Mucosa of rectum (tissue), 2 donors: ENCODE results near the gene SLC23A2.

Experiments
- H3K27ac ChIP-seq, 2 donors: one replicate each; pipeline ENCODE4 v1.7.0; 2013; ENCODE audit warnings: inconsistent platforms in 2 of 2, low read depth in 2 of 2, low read length in 2 of 2
- H3K27me3 ChIP-seq, 2 donors: one replicate each; pipeline ENCODE4 v1.7.0; 2013; ENCODE audit warnings: low read length in 2 of 2; ENCODE audit not compliant: control insufficient read depth in 2 of 2, insufficient read depth in 2 of 2
- H3K36me3 ChIP-seq, 2 donors: one replicate each; pipeline ENCODE4 v1.7.0; 2013; ENCODE audit warnings: low read length in 2 of 2; ENCODE audit not compliant: control insufficient read depth in 2 of 2, insufficient read depth in 2 of 2
- H3K4me1 ChIP-seq, 2 donors: one replicate each; pipeline ENCODE4 v1.7.0; 2013; ENCODE audit warnings: low read length in 2 of 2, mild to moderate bottlenecking in 1 of 2; ENCODE audit not compliant: control insufficient read depth in 2 of 2, insufficient read depth in 2 of 2
- H3K4me3 ChIP-seq, 2 donors: one replicate each; pipeline ENCODE4 v1.7.0; 2013; ENCODE audit warnings: low read length in 2 of 2
- H3K9ac ChIP-seq, 2 donors: one replicate each; pipeline ENCODE4 v1.7.0; 2013; ENCODE audit warnings: low read length in 2 of 2, low read depth in 1 of 2, mild to moderate bottlenecking in 1 of 2
- H3K9me3 ChIP-seq, 2 donors: one replicate each; pipeline ENCODE4 v1.7.0; 2013; ENCODE audit warnings: low read length in 2 of 2; ENCODE audit not compliant: control insufficient read depth in 2 of 2
- donor health status: healthy.
- donor health status: Normal muscosa, but diverticular disease.

SLC23A2 gene

GRCh38 chr20:4952229-4952628 lies 49.1 kb downstream of the SLC23A2 start:
- Histone ChIP-seq H3K27me3 (no peaks in the 10 kb centered on the region), H3K9ac (no peak overlapping the region), H3K9me3 (no peaks in the 10 kb centered on the region), H3K4me3 (no peak overlapping the region), H3K4me1 (peaks cover 4% of the 10 kb centered on the region in 2 donors), H3K36me3 (no peaks in the 10 kb centered on the region), H3K27ac (no peak overlapping the region)

- no peaks in the 10 kb centered on the region for H3K9me3 ChIP-seq
- H3K27me3 ChIP-seq: no peaks in the 10 kb centered on the region
- no peaks in the 10 kb centered on the region for H3K36me3 ChIP-seq
- H3K27ac ChIP-seq: no peak overlapping the region
- peaks cover 4% of the 10 kb centered on the region in 2 donors for H3K4me1 ChIP-seq
- no peak overlapping the region for H3K9ac ChIP-seq
- no peak overlapping the region for H3K4me3 ChIP-seq
Measured at GRCh38 chr20:4951299-4951698, 50.0 kb downstream of the SLC23A2 start.

- H3K4me1 ChIP-seq: peaks cover 4% of the 10 kb centered on the region in 2 donors
- no peak overlapping the region for H3K27ac ChIP-seq
- no peak overlapping the region for H3K4me3 ChIP-seq
- no peaks in the 10 kb centered on the region for H3K36me3 ChIP-seq
- H3K27me3 ChIP-seq: no peaks in the 10 kb centered on the region
- H3K9ac ChIP-seq: no peak overlapping the region
- no peaks in the 10 kb centered on the region for H3K9me3 ChIP-seq
Measured at GRCh38 chr20:4950841-4951240, 50.5 kb downstream of the SLC23A2 start.

- Histone ChIP-seq H3K27me3 (no peaks in the 10 kb centered on the region), H3K27ac (no peak overlapping the region), H3K9ac (no peak overlapping the region), H3K4me1 (peaks cover 4% of the 10 kb centered on the region in 2 donors), H3K4me3 (no peak overlapping the region), H3K9me3 (no peaks in the 10 kb centered on the region), H3K36me3 (no peaks in the 10 kb centered on the region)
Measured at GRCh38 chr20:4950437-4950836, 50.9 kb downstream of the SLC23A2 start.

GRCh38 chr20:4949833-4950178 lies 51.5 kb downstream of the SLC23A2 start:
- H3K27me3 ChIP-seq: no peaks in the 10 kb centered on the region
- H3K27ac ChIP-seq: no peak overlapping the region
- H3K4me3 ChIP-seq: peak overlapping the region; percentile 61 to 74
- H3K9ac ChIP-seq: no peak overlapping the region
- H3K4me1 ChIP-seq: peaks cover 4% of the 10 kb centered on the region in 2 donors
- H3K36me3 ChIP-seq: no peaks in the 10 kb centered on the region
- H3K9me3 ChIP-seq: no peaks in the 10 kb centered on the region

- no peaks in the 10 kb centered on the region for H3K9me3 ChIP-seq
- H3K36me3 ChIP-seq: no peaks in the 10 kb centered on the region
- no peak overlapping the region for H3K4me3 ChIP-seq
- no peak overlapping the region for H3K9ac ChIP-seq
- H3K4me1 ChIP-seq: peaks cover 4% of the 10 kb centered on the region in 2 donors
- no peak overlapping the region for H3K27ac ChIP-seq
- H3K27me3 ChIP-seq: no peaks in the 10 kb centered on the region
Measured at GRCh38 chr20:4947817-4948559, 53.3 kb downstream of the SLC23A2 start.

- Histone ChIP-seq H3K4me1 (peaks cover 4 to 5% of the 10 kb centered on the region in 2 donors), H3K4me3 (no peak overlapping the region), H3K9me3 (no peaks in the 10 kb centered on the region), H3K27ac (no peak overlapping the region), H3K9ac (no peak overlapping the region), H3K36me3 (no peaks in the 10 kb centered on the region), H3K27me3 (no peaks in the 10 kb centered on the region)
Measured at GRCh38 chr20:4946986-4947385, 54.3 kb downstream of the SLC23A2 start.

GRCh38 chr20:4946585-4946984 lies 54.7 kb downstream of the SLC23A2 start:
- Histone ChIP-seq H3K27ac (no peak overlapping the region), H3K27me3 (no peaks in the 10 kb centered on the region), H3K9me3 (no peaks in the 10 kb centered on the region), H3K4me1 (peaks cover 4 to 7% of the 10 kb centered on the region in 2 donors), H3K9ac (no peak overlapping the region), H3K36me3 (no peaks in the 10 kb centered on the region), H3K4me3 (no peak overlapping the region)

- Histone ChIP-seq H3K9me3 (no peaks in the 10 kb centered on the region), H3K9ac (no peak overlapping the region), H3K4me3 (no peak overlapping the region), H3K4me1 (peaks cover 3 to 6% of the 10 kb centered on the region in 2 donors), H3K27ac (no peak overlapping the region), H3K27me3 (no peaks in the 10 kb centered on the region), H3K36me3 (no peaks in the 10 kb centered on the region)
Measured at GRCh38 chr20:4944518-4945313, 56.6 kb downstream of the SLC23A2 start.

- Histone ChIP-seq H3K27me3 (no peaks in the 10 kb centered on the region), H3K9ac (no peak overlapping the region), H3K9me3 (no peaks in the 10 kb centered on the region), H3K36me3 (no peaks in the 10 kb centered on the region), H3K4me3 (no peak overlapping the region), H3K27ac (no peak overlapping the region), H3K4me1 (peaks cover 4 to 10% of the 10 kb centered on the region in 2 donors)
Measured at GRCh38 chr20:4942331-4942730, 59.0 kb downstream of the SLC23A2 start.
